Measurements from ENCODE around the gene FOXO3.

Gene FOXO3

DNA sequence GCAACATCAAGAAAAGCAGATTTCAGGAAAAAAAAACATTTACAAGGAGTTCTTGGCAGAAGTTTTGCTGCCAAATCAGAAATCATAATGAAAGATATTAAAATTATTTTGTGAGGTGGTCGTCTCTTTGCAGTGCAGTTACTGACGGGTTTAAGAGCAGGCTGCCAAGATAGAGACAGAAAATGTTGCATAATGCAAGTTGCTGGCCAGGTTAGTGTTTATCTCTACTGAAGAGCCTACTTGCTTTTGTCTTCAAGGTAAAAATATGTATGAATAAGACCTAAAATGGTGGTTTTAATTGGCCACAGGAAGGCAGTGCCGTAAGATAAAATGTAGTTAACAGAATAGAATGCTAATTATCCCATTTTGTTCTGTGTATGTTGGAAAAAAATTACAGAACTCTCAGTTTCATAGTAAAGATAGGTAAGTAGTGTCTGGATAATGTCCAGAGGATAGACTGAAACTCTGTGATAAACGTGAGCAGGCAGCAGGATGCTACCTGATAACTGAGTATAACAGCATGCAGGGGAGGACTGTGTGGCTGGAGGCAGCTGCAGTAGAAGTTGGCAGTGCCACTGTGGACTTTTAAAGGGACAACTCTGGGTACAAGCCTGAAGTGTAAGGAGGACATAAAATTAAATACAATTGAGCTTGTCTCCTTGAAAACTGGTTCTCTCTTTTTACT lies 13.9 kb downstream of the FOXO3 start:
- no peak for DNase-seq (ENCODE audit: low read depth in 2 of 2)

GRCh38 chr6:108575905-108576494 lies 15.3 kb downstream of the FOXO3 start:
- DNase-seq (ENCODE audit: low read depth in 2 of 2), result no peak

DNA sequence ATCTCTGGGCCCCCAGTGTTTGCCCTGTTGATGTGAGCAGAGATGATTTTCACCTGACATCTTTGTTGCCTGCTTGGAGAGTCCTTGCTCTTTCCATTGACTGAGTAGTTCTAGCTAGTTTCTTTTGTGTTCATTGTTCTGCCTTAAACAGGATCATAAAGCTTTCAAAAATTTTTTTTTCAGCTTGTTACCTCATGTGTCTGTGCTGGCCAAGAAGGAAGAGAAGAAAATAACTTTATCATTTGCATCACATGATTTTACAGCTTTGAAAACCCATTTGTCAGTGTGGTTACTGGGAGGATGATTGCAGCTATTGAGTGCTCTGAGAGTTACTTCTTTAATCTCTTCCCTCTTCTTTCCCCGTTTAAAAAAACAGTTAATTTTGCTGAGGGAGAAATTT lies 16.0 kb downstream of the FOXO3 start:
- no peak for DNase-seq (ENCODE audit: low read depth in 2 of 2)

DNA sequence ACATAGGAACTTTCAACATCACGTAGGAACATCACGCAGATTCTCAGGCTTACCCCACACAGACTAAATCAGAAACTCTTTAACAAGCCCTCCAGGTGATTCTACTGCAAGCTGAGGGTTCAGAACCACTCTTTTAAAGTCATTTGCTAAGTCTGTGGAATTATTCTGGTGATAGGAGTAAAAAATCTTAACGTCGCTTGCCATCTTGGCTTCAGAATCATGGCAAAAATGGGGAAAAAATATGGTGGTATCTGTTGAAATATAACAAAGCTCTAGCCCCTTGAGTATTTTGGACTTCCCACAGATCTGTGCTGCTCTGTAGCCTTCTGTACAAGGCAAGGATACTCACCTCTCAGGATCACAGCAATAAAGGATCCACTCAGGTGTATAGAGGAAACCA lies 17.4 kb downstream of the FOXO3 start:
- no peak for DNase-seq (ENCODE audit: low read depth in 2 of 2)

DNA sequence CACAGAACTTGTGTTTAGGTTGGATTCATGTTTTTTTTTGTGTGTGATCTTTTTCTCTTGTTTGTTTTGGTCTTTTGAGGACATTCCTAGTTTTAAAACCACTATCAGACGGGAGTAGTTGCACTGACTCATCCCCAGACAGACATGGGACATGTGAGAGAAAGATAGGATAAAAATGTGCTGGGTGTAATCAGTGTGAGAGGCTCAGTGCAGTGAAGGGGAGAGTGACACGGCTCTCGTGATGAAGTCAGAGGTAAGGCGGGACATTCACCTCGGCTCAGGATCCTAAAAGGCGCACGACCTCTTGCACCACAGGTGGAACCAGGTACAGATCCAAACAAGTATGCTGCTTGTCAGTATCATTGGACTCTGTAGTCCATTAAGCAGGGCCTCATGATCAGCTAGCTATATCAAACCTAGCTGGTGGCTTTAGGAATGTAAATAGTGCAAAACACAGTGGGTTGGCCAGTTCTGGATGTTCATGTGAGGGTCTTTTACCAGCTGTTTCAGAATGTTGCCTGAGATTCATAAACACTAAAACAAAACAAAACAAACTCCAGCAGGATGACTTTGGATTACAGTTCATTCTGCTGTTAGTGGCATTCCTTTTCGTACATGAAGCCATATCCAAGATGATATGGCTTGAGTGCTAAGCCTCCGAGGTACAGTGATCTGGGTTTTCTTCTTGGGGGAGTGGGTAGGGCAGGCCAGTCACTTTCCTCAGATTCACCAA lies 18.0 kb downstream of the FOXO3 start:
- no peak for DNase-seq (ENCODE audit: low read depth in 2 of 2)

- no peak for DNase-seq (ENCODE audit: low read depth in 2 of 2)
Observed at GRCh38 chr6:108579328-108579721, 18.6 kb downstream of the FOXO3 start.

- DNase-seq (ENCODE audit: low read depth in 2 of 2), result no peak
Observed at GRCh38 chr6:108580646-108581045, 19.9 kb downstream of the FOXO3 start.

- DNase-seq (ENCODE audit: low read depth in 2 of 2), result peak; percentile 87 to 88
Observed at GRCh38 chr6:108581237-108581931, 20.7 kb downstream of the FOXO3 start.

DNA sequence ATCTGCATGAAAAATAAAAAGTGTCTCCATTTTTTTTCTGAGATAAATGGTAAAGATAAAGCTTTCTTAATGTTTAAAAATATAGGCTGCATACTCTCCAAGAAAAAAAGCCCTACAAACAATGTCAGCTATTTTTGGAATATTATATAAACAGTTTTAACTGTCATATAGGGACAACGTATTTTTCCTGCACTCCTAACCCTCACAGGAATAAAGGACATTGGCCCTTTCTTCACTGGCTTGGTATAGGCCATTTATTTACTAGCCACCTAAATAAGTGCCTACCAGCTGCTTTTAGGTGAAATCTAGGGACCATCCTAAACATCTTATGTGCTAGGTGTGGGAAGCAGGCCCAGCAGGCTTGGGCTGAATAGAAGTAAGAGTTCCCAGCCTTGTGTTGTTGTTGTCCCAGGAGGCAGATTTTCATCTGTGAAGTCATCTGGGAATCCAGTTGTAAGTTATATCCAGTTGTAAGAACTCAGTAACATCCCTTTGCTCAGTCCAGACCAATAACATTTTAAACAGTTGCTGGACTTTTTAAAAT lies 21.3 kb downstream of the FOXO3 start:
- no peak for DNase-seq (ENCODE audit: low read depth in 2 of 2)

GRCh38 chr6:108582618-108583017 lies 21.9 kb downstream of the FOXO3 start:
- DNase-seq (ENCODE audit: low read depth in 2 of 2), result no peak

GRCh38 chr6:108584323-108584722 lies 23.6 kb downstream of the FOXO3 start:
- DNase-seq (ENCODE audit: low read depth in 2 of 2), result no peak

DNA sequence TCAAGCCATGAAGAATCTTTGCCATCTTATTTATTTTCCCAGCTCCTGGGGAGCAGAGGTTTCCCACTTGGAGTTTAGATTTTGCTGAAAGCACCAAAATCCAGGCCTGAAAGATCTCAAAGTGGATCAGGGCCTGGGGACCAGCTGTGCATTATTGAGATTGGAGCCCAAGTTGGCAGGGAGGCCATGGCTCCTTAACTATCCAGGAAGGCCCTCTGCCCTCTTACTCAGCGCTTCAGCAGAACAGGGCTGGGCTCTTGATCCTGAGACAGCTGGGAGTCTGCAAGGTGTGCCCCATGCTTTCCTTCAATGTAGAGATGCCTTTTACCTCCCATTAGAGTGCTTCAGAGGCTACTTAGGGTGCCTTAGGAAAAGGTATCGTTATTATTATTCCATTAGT lies 24.6 kb downstream of the FOXO3 start:
- no peak for DNase-seq (ENCODE audit: low read depth in 2 of 2)

DNA sequence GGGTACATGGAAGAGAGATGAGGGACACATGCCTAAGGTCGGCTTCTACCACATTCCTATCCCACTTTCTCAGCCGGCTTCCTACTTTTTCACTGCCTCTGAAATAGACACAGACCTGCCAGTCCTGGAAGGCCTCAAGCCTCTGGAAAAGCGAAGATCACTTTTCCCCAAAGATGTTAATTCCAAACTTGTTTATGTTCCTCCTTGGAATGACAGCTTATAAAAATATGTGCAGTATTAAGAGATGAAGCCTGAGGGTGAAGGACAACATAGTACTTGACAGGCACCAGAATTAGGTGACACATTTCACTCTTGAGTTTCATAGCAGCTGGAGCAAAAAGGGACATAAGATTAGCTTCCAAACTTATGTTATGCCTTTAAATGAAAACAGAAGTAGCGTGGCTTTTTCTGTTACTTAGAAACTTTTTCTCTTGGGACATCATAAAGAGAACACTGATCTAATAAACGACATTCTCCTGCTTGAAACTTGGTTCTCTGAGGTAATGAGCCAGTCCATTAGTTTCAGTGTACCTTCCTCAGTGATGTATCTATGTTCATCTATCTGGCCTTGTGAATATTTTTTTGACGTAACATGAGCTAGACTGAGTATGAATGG lies 25.3 kb downstream of the FOXO3 start:
- DNase-seq (ENCODE audit: low read depth in 2 of 2), result no peak

DNA sequence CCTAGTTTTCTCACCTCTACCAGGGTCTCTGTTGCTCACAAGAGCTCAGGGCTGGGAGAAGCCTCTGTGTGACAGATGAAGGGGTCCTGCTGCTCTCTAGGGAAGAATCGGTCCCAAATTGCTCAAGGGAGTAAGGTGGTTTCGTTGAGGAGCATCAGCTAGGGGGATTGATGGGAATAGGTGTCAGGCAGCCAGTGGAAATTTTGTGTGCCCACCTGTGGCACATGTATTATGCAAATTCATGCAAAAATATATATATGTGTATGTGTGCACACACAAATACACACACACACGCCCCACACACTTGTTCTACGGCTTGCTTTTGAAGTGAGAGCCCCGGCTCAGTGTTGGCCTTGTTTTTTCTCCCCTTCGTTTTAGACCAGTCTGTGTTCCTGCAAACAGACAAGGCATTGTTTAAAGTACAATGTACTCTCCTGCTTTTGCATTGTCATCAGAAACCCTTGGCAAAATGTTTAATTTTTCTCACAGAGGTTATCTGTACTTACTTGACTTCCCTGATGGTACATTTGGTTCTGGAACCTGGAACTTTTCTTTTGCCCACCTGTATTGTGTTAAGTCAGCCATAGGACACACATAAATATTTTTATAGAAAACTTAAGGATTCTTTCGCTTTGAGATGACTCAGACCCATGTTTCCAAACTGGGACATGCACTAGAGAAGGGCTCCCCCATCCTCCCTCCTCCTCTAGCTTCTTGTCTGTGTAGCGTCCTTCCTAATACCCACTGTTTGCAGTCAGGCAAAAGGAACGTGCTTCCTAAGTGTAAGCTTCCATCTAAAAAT lies 26.7 kb downstream of the FOXO3 start:
- no peak for DNase-seq (ENCODE audit: low read depth in 2 of 2)

DNA sequence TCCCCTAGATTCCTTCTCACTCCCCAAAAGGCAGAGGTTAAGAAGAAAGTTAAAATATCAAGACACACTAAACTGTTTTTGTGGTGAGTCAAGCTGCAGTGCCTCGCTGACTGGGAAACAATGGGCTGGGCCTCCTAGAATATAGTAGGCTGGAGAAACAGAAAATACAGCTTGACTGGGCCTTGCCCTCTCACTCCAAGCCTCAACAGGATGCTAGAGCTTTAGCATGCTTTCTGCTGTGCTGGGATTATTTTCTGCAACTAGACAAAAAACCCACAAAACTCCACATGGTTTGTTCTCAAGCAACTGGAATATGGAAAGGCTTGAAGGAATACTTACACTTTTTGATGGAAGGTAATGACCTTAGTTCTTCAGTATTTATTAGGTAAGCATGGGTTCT lies 27.9 kb downstream of the FOXO3 start:
- no peak for DNase-seq (ENCODE audit: low read depth in 2 of 2)

DNA sequence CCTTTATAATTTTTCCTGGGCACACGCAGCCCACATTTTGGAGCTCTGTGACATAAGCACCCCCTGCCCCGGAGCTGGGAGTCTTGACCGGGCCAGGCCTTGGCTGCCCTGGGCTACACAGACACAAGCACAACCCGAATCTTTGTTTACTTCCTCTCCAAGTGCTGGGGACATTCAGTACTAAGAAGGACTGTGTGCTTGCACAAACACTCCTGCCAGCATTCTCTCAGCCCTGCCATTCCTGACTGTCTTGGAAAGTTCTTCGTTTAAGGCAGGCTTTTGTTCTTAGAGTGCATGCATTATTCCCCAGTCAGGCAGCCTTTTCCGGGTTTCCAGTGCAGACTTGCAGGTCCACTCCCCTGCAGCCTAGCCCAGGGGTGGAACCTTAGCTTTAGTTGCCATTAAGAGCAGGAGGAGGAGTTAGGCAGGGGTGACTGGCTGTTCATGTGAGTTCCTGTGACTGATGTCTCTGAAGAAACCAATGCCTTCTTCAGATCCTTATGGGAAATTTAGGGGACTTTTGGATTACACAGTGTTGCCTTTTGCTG lies 28.6 kb downstream of the FOXO3 start:
- no peak for DNase-seq (ENCODE audit: low read depth in 2 of 2)

- no peak for DNase-seq (ENCODE audit: low read depth in 2 of 2)
Observed at GRCh38 chr6:108591040-108591816, 30.5 kb downstream of the FOXO3 start.

DNA sequence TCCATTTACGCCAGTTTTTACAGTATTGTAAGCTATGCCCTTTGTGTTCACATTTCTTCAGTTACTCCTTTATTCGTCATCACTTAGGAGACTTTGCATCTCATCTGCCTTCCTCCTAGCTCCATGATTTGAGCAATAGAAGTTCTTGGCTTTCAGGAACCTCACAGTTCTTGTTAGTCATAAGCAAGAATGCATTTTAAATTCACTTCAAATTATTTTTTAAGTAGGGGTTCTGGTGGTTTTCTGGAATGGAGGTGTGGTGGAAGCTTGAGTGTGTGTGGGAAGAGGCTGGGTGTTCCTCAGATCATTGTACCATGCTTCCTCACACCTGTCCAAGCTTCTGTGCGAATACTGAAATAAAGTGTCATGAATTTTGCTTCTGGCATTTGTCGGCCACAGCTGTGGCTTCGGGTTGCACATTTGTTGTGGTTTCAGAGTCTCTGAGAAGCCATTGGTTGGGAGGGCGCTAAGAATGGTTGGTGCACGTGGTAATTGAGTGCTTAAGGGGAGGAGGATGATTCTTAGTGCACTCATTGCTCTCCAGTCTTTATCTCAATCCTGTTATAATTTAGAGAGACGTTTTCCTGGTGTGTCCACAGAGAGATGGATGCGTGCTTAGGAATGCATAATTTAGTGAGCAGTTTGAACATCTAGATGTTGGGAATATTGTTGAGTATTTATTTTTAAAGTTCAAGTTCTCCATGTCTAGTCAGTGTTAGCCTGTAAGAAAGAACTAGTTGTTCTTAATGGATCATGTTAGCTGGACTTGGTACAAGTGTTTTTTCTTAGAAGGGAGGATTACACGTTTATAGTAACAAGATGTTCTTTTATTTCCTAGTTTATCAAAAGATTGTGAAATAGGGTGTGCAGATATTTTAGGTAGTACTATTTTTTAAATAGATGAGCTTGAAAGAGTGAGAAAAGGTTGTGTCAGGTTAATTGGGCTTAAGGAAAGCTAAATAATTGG lies 31.9 kb downstream of the FOXO3 start:
- DNase-seq (ENCODE audit: low read depth in 2 of 2), result peak in 1 of 2 experiments; percentile 53

DNA sequence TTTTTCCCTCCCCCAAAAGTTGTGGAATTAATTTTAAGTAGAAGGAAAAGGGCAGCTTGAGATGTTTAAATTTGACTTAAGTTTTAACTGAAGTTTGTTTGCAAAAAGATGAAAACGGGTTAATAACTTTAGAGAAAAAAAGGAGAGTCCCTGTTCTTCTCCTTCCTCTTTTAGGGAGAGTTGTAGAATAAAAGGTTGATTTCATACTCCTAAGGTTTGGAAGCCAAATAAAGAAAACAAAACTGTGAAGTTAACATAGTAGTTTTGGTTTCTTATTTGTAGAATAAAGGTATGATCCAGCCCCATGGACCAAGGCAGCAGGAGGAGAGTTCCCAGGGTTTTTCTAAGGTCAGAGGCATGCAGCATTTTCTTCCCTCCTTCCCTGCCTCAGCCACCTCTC lies 33.4 kb downstream of the FOXO3 start:
- DNase-seq (ENCODE audit: low read depth in 2 of 2), result no peak
